Aorta (tissue), 5 donors: ENCODE data around the gene ASAP2. TPM values are rescaled to one million over a fixed set of nuclear protein-coding genes. Genes with fewer than 3 reads are reported as not detected.
A peak's percentile ranks its signal among the peaks of the same experiment; 100 is the strongest.

Experiments
- ATAC-seq: fragments of 200-7000 bp; cut with Tn5 transposase; one replicate; pipeline ENCODE4 v1.9.1; 2022; ENCODE audit warnings: moderate library complexity; ENCODE audit not compliant: low FRiP score
- DNase-seq, 2 donors: peaks; one replicate each; pipeline ENCODE4 v3.0.0-alpha.2; 2020
- H3K27ac ChIP-seq, 2 donors: one replicate each; pipeline ENCODE4 v1.5.1; 2013; ENCODE audit warnings: low read length in 2 of 2, mild to moderate bottlenecking in 2 of 2, moderate library complexity in 2 of 2, control low read depth in 1 of 2, inconsistent platforms in 1 of 2, low read depth in 1 of 2
- H3K27me3 ChIP-seq, 2 donors: one replicate each; pipeline ENCODE4 v1.6.1; 2013; ENCODE audit warnings: control low read depth in 1 of 2, low read length in 1 of 2, mild to moderate bottlenecking in 1 of 2, moderate library complexity in 1 of 2; ENCODE audit not compliant: insufficient read depth in 2 of 2, control insufficient read depth in 1 of 2
- H3K36me3 ChIP-seq, 2 donors: one replicate each; pipeline ENCODE4 v1.6.1; 2013; ENCODE audit warnings: control low read depth in 1 of 2, low read length in 1 of 2, mild to moderate bottlenecking in 1 of 2; ENCODE audit not compliant: insufficient read depth in 2 of 2, control insufficient read depth in 1 of 2
- H3K4me1 ChIP-seq, 2 donors: one replicate each; pipeline ENCODE4 v1.6.1; 2013; ENCODE audit warnings: low read length in 2 of 2, control low read depth in 1 of 2, mild to moderate bottlenecking in 1 of 2, moderate library complexity in 1 of 2; ENCODE audit not compliant: insufficient read depth in 2 of 2, control insufficient read depth in 1 of 2
- H3K4me3 ChIP-seq, 2 donors: one replicate each; pipeline ENCODE4 v1.5.1; 2013; ENCODE audit warnings: low read length in 2 of 2, control low read depth in 1 of 2, mild to moderate bottlenecking in 1 of 2
- H3K9me3 ChIP-seq: one replicate; pipeline ENCODE4 v1.6.1; 2013; ENCODE audit warnings: mild to moderate bottlenecking, low read length; ENCODE audit not compliant: control insufficient read depth
- WGBS, 2 donors: extraction: QIAGEN DNeasy Blood & Tissue Kit; methylation state at CpG; one replicate each; pipeline ENCODE4 v1.1.7; 2013; 5-methylcytosine and 5-hydroxymethylcytosine counted together
- intact Hi-C, 2 donors: fragments of 100-400 bp; cut with DNase I; formaldehyde crosslinking; loops; one replicate each; pipeline versions ENCODE4 v1.14.2 to v1.15.0; 2022
- long read RNA-seq, 2 donors: library from polyadenylated mRNA; unstranded; transcript quantifications; one replicate each; pipeline ENCODE4 v2.0.0, GENCODE V29; 2020 to 2021
- polyA plus RNA-seq, 2 donors: library from polyadenylated mRNA; stranded (reverse); fragments of 200-250 nt; gene quantifications; one replicate each; pipeline ENCODE4 v1.2.3, GENCODE V29; 2013
- total RNA-seq, 2 donors: library from RNA; stranded (reverse); fragmentation: NEBNext Ultra II Directional; extraction: Animal tissue kit (Norgen Biotek cat#: 25700); gene quantifications; one replicate each; pipeline ENCODE4 v1.2.1, GENCODE V29; 2021
- donor health status: healthy with polysubstance abuse.
- donor health status: Bipolar disorder and iron deficiency.
- donor health status: DM: no; HTN: no; CAD: no.
- donor health status: DM: no; HTN: no; CAD: no.
- donor health status: DM: yes; HTN: yes; CAD: no.

Gene ASAP2
- total RNA-seq (10 to 100 TPM; 55.2 to 72.4 TPM), polyA plus RNA-seq (10 to 100 TPM; 16.7 to 42.4 TPM)
- long read RNA-seq, donor 1, partial matches to known transcripts, result 4 of 28 reads
- long read RNA-seq, donor 1, other reads (novel, unspliced or antisense), result 23 of 28 reads
- long read RNA-seq, donor 2, full-length matches to known transcripts, result 5 of 60 reads
- long read RNA-seq, donor 2, partial matches to known transcripts, result 27 of 60 reads
- long read RNA-seq, donor 2, other reads (novel, unspliced or antisense), result 28 of 60 reads

GRCh38 chr2:9205963-9206948, at the start of gene ASAP2:
Gene ASAP2, plus strand, starts transcription at chr2:9206812. Its CDS starts 293 bp downstream, at chr2:9207105.
- 1% methylated on average over 56 to 128 of the region's 128 CpGs for WGBS, 2 donors
- Histone ChIP-seq H3K9me3 (no peaks in the 10 kb centered on the region), H3K27me3 (no peaks in the 10 kb centered on the region), H3K4me1 (peaks cover 0 to 4% of the 10 kb centered on the region in 2 donors), H3K4me3 (peak within 1 kb of the TSS; percentile 87 to 95), H3K27ac (peak within 1 kb of the TSS; percentile 90 to 92), H3K36me3 (no peaks in the 10 kb centered on the region)
- DNase-seq (peak; percentile 77 to 91), ATAC-seq (peak; percentile 90)
- intact Hi-C loops, result loop anchor here (2.0 to 5.0 kb wide), 5 partner anchors 46 to 127 kb away; no protein-coding TSS in a partner anchor

GRCh38 chr2:9158786-9159779, 47.5 kb upstream of the ASAP2 start:
- no peak for ATAC-seq
- intact Hi-C loops, result loop anchor here in 1 of 2 donors (5.0 kb wide), 1 partner anchor 33 kb away; no protein-coding TSS in a partner anchor
- 58 to 62% methylated on average over 9 to 10 of the region's 10 CpGs for WGBS, 2 donors

DNA sequence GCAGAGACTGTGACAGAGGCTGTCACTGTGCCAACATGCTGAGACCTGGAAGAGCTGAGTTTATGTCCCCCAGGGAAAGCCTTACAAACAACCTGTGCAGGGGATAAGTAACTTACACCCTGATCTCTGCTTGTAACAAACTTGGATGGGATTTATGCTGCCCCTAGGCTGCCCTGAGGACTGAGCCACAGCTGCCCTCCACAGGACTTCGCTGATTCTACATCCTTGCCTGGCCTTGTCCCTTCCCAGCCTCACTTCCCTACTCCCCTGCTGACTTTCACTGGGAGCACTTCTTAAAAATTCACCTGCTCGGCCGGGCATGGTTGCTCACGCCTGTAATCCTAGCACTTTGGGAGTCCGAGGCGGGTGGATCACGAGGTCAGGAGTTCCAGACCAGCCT, 45.9 kb upstream of the ASAP2 start:
- H3K27ac ChIP-seq, result no peak overlapping the region
- DNase-seq (no peak), ATAC-seq (no peak)
- peaks cover 4 to 5% of the 10 kb centered on the region in 2 donors for H3K4me1 ChIP-seq
- no peak overlapping the region for H3K4me3 ChIP-seq
- H3K9me3 ChIP-seq, result no peaks in the 10 kb centered on the region
- intact Hi-C loops, result no loop called here
- H3K27me3 ChIP-seq, result no peaks in the 10 kb centered on the region
- no peaks in the 10 kb centered on the region for H3K36me3 ChIP-seq
- WGBS, 2 donors, result 85% methylated on average over 7 of the region's 7 CpGs

More at GRCh38 chr2:9158786-9159779, 47.5 kb upstream of the ASAP2 start:
- no peak overlapping the region for H3K4me3 ChIP-seq
- H3K36me3 ChIP-seq, result no peaks in the 10 kb centered on the region
- DNase-seq, result no peak
- H3K9me3 ChIP-seq, result no peaks in the 10 kb centered on the region
- H3K27ac ChIP-seq, result no peak overlapping the region
- H3K4me1 ChIP-seq, result peaks cover 3 to 5% of the 10 kb centered on the region in 2 donors
- H3K27me3 ChIP-seq, result no peaks in the 10 kb centered on the region

DNA sequence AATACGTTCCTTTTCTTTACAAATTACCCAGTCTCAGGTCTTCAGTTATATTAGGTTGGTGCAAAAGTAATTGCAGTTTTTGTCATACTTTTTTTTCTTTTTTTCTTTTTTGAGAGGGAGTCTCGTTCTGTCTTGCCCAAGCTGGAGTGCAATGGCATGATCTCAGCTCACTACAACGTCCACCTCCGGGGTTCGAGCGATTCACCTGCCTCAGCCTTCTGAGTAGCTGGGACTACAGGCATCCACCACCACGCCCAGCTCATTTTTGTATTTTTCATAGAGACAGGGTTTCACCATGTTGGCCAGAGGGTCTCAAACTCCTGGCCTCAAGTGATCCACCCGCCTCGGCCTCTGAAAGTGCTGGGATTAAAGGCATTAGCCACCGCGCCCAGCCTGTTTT, 43.8 kb upstream of the ASAP2 start:
- peaks cover 4 to 5% of the 10 kb centered on the region in 2 donors for H3K4me1 ChIP-seq
- peak overlapping the region; percentile 69 to 91 for H3K27ac ChIP-seq
- ATAC-seq (no peak), DNase-seq (no peak)
- 25 to 29% methylated on average over 11 of the region's 11 CpGs for WGBS, 2 donors
- H3K36me3 ChIP-seq, result no peaks in the 10 kb centered on the region
- no peaks in the 10 kb centered on the region for H3K27me3 ChIP-seq
- H3K9me3 ChIP-seq, result no peaks in the 10 kb centered on the region
- H3K4me3 ChIP-seq, result no peak overlapping the region
- intact Hi-C loops, result no loop called here

DNA sequence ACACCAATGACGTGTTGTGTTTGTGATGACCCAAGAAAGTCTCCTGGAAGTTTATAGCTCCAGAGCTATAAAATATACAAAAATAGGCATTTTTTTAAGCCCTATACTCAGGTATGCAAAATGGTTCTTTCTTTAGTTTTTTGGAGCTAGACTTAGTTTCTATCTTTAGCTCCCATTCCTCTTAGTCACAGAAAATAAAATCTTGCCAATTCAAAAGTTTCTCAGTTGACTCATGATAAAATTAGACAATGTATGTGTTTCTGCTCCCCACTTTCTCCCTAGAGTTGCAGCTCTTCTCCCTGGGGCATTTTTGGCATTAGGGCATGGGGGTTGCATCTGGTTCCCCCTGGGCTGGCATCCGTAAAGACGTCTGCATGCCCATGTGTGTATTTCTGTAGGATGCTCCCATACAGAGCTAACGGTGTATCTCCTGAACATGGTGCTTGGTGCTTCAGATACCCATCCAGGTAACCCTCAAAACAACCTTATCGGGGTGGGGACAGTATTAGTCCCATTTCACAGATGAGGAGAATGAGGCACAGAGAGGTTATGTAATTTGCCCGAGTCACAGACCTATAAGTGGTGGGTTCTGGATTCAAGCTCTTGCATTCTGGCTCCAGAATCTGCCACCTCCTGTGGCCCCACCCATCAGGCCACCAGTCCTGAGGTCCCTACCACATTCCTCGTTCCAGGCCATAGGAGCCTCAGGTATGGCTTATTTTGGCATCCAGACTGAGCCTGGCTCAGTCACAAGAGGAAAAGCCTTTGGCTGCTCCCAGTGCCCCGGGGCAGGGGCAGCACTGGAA, 43.1 kb upstream of the ASAP2 start:
- ATAC-seq, result peak; percentile 27
- WGBS, 2 donors, result 17 to 23% methylated on average over 8 of the region's 8 CpGs
- intact Hi-C loops, result no loop called here
- Histone ChIP-seq H3K9me3 (no peaks in the 10 kb centered on the region), H3K36me3 (no peaks in the 10 kb centered on the region), H3K27ac (peak overlapping the region; percentile 44 to 75), H3K4me1 (peaks cover 4 to 5% of the 10 kb centered on the region in 2 donors), H3K27me3 (no peaks in the 10 kb centered on the region), H3K4me3 (no peak overlapping the region)
- no peak for DNase-seq

DNA sequence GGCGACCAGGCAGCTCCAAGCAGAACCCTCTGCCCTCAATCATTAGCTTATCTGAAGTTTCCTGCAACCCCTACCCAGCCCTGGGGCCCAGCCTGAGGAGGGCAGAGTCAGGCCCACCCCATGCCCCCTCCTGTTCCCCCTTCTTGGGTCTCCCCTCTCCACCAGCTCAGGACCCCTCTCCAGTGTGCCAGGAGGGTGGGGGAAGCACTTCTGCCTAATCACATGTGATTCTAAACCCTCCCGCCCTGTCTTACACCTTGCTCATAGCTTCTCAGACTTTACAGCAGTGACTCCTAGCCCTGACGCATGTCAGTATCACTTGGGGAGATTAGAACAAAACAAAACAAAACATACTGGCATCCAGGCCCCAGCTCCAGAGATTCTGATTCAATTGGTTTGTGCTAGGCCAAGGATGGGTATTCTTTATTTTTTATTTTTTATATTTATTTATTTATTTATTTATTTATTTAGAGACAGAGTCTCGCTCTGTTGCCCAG, 42.5 kb upstream of the ASAP2 start:
- Histone ChIP-seq H3K4me1 (peaks cover 4 to 5% of the 10 kb centered on the region in 2 donors), H3K9me3 (no peaks in the 10 kb centered on the region), H3K27me3 (no peaks in the 10 kb centered on the region), H3K27ac (peak overlapping the region; percentile 44 to 75), H3K4me3 (no peak overlapping the region), H3K36me3 (no peaks in the 10 kb centered on the region)
- DNase-seq (no peak), ATAC-seq (peak; percentile 12)
- intact Hi-C loops, result no loop called here
- WGBS, 2 donors, result 41 to 42% methylated on average over 4 of the region's 4 CpGs

- intact Hi-C loops, result no loop called here
- no peak for DNase-seq
- Histone ChIP-seq H3K9me3 (no peaks in the 10 kb centered on the region), H3K4me1 (peaks cover 4 to 5% of the 10 kb centered on the region in 2 donors), H3K4me3 (no peak overlapping the region), H3K27ac (peak overlapping the region in 1 of 2 donors; percentile 64), H3K27me3 (no peaks in the 10 kb centered on the region), H3K36me3 (no peaks in the 10 kb centered on the region)
- ATAC-seq, result no peak
- 79 to 80% methylated on average over 5 of the region's 5 CpGs for WGBS, 2 donors
These were observed 41.0 kb upstream of the ASAP2 start for GRCh38 chr2:9165625-9166024.
